GM21367 (cell line): Measurements from ENCODE around the gene EIF6.
"Not testable (repeated sequence)": the region's sequence is repeated elsewhere in the genome, so short reads cannot be mapped to it uniquely, and the experiment has no call there.

Experiments used
- ATAC-seq: cut with Tn5 transposase; IDR thresholded peaks from one replicate; pipeline ENCODE4 v1.9.1; 2021; ENCODE audit not compliant: unreplicated experiment

The EIF6 gene

DNA sequence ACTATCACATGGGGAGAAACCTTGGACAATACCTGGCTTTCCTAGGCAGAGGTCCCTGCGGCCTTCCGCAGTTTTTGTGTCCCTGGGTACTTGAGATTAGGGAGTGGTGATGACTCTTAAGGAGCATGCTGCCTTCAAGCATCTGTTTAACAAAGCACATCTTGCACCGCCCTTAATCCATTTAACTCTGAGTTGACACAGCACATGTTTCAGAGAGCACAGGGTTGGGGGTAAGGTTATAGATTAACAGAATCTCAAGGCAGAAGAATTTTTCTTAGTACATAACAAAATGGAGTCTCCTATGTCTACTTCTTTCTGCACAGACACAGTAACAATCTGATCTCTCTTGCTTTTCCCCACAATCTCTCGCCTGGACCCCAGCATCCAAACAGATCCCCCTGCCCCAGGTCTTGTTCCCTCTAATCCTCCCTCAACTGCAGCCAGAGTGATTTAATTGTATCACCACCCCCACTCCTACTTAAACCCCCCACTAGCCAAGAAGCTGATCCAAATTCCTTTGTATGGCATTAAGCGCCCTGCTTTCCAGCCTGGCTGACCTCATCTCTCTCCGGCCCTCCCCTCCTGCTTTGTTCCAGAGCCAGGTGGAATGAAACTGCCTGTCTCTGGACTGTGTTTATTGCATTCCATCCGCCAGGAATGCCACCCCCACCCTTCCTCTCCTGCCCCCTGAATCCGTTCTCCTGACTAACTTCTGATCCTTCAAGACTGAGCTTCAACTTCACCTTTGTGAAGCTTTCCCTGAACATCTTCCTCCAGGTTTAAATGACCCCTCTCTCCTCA, 21.6 kb downstream of the EIF6 start:
- ATAC-seq, result not testable (repeated sequence)

DNA sequence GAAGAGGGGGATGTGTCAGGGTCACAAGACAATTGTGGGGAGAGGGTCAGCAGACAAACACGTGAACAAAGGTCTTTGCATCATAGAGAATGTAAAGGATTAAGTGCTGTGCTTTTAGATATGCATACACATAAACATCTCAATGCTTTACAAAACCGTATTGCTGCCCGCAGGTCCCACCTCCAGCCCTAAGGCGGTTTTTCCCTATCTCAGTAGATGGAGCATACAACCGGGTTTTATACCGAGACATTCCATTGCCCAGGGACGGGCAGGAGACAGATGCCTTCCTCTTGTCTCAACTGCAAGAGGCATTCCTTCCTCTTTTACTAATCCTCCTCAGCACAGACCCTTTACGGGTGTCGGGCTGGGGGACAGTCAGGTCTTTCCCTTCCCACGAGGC, 22.3 kb downstream of the EIF6 start:
- ATAC-seq, result not testable (repeated sequence)

DNA sequence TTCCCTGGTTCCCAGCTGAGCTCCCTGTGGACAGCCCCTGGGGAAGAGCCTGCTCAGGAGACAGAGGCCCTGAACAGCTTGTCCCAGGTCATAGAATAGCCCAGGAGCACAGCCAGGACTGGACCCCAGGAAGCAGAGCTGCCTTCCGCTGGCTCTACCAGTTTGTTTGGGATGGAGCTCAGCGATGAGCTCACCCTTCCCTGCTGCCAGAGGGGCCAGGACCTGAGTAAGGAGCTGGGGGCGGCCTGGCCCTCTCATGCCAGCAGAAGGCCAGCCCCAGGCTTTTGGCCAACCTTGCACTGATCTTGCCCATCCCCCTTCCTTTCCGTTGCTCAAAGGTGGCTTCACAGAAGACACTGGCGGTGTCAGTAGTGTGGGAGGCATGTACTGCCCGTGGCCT, 24.1 kb downstream of the EIF6 start:
- no peak for ATAC-seq

DNA sequence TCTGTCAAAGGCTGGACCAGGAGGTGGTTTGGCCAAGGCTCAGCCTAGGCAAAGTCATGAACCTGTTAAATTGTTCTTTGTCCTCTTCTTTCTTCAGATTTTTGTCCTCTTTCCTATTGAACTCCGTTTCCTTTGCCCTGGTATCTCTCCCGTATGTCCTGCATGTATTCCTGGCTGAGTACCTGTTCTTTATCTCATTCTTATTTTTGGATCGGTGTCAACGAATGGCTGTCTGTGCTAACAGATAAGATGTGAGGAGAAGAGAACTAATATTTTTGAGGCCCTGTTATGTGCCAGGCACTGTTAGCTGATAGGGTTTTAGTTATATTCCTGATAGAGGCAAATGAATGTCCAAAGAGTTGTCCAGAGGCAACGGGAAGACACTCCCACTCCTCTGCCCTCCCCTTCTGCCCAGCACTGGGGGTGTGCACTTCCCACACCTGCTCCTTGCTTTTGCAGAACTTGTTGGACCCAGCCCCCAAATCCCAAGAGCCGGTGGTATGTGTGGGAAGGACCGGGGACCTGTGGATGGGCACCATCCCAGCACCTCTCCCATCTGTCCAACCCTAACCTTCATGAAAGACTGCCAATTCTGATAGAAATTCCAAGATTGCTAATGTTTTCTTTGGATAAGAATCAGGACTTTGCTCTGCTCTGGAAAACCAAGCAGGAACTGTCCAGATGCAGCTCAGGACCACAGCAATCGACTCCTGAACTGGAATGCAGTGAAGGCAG, 27.2 kb downstream of the EIF6 start:
- ATAC-seq, result no peak

DNA sequence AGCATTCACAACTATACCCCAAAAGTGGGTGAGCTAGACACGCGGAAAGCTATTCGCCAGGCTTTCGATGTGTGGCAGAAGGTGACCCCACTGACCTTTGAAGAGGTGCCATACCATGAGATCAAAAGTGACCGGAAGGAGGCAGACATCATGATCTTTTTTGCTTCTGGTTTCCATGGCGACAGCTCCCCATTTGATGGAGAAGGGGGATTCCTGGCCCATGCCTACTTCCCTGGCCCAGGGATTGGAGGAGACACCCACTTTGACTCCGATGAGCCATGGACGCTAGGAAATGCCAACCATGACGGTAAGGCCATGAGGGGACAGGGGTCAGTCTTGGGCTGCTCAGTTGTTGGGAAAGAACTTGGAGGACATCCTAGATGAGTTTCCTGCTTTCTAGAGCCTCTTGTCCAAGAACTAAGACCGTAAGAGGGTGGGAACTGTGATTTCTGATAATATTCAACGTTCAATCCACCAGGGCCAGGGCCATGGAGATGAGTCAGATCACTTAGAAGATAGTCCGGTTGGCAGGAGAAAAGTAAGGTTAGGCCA, 30.0 kb downstream of the EIF6 start:
- no peak for ATAC-seq

DNA sequence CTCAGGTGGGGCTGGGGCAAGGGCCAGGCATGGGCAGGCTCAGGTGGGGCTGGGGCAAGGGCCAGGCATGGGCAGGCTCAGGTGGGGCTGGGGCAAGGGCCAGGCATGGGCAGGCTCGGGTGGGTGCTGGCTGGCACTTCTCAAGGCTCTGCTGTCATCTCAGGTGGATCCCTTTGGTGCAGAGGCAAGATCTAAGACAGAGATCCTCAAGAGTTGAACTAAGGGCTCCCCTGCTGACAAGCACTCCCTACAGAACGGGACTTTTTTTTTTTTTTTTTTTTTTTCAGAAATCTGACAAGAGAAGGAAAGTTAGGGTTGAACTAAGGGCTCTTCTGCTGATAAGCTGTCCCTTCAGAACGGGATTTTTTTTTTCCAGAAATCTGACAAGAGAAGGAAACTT, 31.6 kb downstream of the EIF6 start:
- no peak for ATAC-seq

DNA sequence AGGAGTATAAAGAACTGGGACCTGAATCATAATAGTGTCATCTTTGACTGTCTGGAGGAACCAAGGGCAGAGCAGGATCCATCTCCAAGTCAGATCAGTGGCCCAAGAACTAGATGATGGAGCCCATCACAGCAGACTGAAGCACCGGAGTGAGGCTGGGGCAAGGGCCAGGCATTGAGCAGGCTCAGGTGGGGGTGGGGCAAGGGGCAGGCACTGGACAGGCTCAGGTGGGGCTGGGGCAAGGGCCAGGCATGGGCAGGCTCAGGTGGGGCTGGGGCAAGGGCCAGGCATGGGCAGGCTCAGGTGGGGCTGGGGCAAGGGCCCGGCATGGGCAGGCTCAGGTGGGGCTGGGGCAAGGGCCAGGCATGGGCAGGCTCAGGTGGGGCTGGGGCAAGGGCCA, 32.0 kb downstream of the EIF6 start:
- not testable (repeated sequence) for ATAC-seq

DNA sequence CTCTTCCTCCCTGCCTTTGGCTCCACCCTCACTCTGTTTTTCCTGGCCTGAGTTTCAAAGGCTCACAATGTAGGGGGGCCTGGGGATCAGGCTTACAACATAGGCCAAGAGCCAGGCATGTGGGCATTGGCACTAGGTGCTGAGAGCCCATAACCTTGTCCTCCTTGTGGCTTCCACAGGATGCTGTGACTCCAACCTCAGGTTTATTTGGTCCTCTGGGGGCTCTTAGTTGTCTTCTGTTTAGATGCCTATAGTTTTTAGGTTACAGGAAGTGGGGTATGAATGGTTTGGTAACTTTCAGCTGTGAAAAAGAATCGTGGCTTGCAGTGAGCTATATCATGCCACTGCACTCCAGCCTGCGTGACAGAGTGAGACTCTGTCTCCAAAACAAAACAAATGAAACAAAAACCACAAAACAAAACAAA, 32.5 kb downstream of the EIF6 start:
- ATAC-seq, result no peak

DNA sequence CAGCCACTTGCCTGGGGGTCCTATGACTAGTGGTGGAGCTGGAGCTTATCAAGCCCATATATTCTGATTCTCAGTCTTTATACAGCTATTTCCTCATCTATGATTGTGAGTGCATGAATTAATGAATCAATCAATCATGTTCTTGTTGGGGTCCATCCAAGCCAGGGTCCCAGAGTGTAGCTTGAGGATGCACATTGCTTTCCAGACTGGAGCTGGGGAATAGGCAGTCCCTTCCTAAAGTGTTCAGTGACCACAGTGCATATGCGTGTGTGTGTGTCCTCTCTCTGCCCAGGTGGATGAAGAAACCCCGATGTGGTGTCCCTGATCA, 33.0 kb downstream of the EIF6 start:
- no peak for ATAC-seq

DNA sequence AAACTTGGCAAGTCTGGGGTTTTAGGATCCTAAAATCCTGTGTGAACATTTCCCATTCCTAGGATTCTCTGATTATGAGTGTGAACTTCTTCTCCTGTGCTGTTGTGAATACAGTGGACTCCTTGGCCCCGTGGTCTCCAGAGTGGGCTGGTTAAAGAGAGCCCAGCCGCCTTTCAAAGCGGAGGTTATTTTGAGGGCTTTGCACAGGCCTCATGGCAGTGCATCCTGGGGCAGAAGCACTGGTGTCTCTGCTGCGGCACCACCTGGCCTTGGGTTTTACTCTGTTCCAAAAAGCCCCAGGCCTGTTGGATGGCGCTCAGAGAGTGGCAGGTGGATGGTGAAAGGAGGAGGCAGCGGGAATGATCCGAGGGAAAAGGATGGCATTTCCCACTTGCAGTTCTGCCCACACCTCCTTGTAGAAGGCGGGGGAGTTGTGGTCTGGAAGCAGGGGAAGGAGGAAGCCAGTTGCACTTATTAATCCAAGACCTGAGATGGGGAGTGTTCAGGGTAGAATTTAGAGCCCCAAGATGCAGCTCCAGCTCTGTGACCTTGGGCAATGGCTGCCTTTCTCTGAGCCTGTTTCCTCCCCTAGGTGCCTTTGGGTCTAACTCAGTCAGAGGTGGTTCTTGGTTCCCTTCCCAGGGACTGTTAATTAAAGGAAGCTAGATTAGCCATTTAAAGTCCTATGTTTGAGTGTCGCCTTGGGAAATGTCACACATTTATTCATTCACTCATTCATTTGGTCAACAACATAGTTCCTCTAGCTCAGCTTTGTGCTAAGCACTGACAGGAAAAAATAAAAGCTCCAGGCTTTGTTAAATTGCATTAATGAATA, 35.7 kb downstream of the EIF6 start:
- ATAC-seq, result no peak

DNA sequence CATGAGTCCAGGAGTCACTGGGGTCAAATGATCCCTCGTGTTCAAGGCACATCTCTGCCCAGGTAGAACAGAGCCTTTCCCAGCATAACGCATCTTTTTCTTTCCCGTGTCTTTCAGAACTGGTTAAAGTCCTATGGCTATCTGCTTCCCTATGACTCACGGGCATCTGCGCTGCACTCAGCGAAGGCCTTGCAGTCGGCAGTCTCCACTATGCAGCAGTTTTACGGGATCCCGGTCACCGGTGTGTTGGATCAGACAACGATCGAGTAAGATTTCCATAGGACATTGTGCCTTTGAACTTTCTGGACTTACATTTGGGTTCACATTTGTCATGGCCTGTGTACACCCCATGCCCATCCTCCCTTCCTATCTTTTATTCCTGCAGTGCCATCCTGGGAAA, 37.8 kb downstream of the EIF6 start:
- ATAC-seq, result no peak

DNA sequence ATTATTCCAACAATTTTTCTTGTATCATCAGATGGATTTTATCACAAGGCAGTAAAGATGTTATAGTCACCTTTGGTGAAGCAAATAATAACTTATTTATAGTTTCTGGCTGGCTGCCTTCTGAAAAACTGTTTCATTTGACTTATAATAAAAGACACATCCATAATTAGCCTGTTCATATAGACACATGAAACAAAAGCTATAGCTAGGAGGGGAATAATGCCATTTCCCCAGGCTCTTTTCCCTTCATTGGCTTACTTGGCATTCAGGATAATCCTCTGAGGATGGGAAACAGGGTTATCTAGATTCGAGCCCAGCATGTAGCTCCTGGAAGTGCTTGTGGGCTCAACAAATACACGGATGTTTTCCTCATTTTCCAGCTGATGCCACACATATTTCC, 40.6 kb downstream of the EIF6 start:
- ATAC-seq, result no peak

DNA sequence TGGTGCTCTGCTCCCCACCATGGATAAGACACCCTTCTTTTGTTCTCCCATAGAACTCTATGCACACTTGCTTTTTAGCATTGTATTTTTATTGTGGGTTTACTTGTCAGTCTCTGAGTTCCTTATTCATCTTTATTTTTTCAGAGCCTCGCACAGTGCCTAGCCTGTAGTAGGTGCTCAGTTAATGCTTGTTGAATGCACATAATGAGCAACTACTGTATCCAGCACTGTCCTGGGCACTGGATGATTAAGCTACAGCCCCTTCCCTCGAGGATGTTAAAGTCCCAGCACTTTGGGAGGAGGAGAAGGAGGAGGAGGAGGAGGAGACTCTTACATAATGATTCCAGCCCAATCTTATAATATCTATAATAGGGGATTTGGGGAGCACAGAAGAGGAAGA, 41.3 kb downstream of the EIF6 start:
- ATAC-seq, result no peak

DNA sequence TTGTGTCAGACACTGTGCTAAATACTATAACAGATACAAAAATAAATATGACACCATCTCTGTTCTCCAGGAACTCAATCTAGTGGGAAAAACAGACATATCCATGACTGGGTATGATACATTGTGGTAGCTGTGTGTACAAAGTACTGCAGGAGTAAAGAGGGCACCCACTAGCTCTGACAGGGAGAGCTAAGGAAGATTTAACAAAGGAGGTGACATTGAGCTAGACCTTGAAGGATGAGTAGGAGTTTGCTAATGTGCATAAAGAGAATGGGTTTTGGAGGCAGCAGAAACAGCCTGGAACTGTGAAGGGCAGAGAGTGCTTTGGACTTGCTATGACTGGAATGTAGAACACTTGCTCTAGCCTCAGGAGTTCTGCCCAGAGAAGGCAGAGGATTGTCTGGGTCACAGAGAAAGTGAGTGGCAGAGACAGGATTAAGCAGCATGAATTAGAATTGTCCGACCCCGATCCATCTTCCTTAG, 43.7 kb downstream of the EIF6 start:
- no peak for ATAC-seq

DNA sequence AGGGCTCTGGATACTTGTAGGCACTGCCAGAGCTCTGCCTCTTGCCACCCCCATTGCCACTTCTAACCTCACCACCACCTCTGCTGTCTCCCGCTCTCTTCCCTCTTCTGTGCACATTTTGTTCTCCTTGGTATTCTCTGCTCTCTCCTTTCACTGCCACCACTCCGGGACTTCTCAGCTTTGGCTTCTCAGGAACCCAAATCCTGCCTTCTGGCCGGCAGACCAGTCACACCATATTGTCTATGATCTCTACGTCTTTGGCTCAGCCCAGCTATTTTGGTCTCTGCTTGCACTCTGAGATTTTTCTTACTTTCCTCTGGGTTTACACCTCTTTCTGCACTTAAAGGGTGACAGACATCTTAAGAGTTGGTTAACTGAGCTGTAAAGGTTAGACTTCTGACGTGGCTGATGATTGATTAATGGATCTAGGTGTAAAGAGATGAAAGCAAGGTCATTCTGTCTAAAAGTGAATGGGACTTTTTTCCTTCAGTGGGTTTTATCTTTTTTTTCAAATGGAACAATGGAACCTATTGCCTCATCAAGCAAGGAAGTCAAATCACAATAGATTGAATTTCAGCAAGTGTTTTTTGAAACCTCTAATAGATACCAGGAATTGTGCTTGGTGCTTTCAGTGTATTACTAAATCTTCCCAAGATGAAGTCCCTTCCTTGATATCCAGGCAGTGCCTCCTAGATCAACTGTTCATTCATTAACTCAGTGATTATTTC, 44.3 kb downstream of the EIF6 start:
- ATAC-seq, result no peak

DNA sequence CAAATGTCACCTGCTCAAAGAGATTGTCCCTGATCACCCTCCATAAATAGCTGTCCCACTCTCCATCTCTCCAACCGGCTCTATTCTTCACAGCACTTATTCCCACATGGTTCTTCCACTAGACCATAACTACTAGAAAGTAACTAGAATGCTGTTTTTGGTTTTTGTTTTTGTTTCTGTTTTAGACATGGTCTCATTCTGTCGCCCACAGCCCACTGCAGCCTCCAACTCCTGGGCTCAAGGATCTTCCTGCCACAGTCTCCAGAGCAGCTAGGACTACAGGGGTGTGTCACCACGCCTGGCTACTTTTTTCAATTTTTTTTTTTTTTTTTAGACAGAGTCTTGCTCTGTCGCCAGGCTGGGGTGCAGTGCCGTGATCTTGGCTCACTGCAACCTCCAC, 45.8 kb downstream of the EIF6 start:
- no peak for ATAC-seq

DNA sequence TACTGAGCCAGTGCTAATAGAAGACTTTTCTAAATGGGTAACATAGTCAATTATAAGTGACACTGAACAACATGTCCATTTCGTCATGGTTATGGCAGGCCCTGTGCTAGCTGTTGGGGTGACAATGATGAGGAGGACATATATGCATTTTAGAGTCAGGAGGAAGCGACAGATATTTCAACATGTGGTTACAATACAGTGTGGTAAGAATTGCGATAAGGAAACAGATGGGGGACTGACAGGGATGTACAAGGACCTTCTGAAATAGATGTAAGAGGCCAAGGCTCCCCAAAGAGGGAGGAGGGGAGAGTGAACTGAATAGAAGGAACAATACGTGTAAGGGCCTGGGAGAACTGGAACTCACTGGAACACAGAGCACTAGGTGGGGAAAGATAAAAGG, 46.4 kb downstream of the EIF6 start:
- ATAC-seq, result no peak

DNA sequence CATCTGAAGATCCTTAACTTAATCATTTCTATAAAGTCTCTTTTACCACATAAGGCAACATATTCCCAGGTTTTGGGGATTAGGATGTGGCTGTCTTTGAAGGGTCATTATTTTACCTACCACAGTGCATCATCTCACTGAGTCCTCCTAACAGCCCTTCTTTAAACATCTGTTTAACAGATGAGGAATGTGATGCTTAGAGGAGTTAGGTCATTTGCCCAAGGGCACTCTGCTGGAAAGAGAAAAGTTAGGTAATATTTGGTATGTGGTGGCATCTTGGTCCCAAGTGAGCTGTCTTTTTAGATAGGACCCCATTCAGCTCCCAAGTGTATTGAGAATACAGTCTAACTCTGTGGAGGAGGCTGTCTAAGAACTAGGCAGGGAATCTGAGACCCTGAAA, 47.1 kb downstream of the EIF6 start:
- no peak for ATAC-seq

DNA sequence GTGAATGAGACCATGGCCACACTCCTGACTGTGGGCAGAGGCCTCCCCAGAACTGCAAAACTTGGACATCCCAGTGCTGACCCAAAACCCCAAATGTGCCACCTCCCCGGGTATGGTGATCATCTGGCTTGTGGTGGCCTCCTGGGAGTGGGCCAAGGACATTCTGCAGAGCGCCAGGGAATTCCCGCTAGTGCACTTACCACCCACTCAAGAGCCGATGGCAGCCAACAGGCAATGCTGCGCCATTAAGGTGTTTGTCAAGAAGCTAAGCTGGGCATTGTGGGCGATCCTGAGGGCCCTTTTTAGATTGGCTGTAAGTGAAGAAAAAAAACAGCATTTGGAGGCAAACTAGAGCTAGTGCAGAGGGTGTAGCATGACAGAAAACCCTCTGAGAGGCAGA, 48.7 kb downstream of the EIF6 start:
- no peak for ATAC-seq

DNA sequence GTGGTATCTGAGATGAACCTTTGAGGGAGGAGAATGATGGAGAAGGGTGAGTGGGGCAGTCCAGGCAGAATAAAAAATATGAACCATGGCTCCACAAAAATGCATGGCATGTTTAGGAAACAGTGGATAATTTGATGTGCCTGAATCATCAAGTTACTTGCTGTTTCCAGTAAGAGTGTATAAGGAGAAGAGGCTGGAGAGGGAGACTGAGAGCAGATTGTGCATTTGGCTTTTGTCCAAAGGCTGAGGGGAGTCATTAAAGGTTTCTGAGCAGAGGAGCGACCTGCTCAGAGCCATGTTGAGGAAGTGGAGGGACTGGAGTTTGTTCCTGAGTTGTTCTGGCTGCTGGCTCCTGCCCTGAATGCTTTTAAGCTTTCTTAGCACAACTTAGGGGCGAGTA, 52.0 kb downstream of the EIF6 start:
- ATAC-seq, result no peak
